Inflammatory macrophage treated with lipopolysaccharide for 1 hour (primary cell): Measurements from ENCODE around the gene INTS13.
"Not testable (repeated sequence)": the region's sequence is repeated elsewhere in the genome, so short reads cannot be mapped to it uniquely, and the experiment has no call there.

ENCODE experiments used
- DNase-seq, 2 donors: peaks; one replicate each; pipeline ENCODE4 v3.0.0-alpha.2; 2020 to 2022

The INTS13 gene, protein sequence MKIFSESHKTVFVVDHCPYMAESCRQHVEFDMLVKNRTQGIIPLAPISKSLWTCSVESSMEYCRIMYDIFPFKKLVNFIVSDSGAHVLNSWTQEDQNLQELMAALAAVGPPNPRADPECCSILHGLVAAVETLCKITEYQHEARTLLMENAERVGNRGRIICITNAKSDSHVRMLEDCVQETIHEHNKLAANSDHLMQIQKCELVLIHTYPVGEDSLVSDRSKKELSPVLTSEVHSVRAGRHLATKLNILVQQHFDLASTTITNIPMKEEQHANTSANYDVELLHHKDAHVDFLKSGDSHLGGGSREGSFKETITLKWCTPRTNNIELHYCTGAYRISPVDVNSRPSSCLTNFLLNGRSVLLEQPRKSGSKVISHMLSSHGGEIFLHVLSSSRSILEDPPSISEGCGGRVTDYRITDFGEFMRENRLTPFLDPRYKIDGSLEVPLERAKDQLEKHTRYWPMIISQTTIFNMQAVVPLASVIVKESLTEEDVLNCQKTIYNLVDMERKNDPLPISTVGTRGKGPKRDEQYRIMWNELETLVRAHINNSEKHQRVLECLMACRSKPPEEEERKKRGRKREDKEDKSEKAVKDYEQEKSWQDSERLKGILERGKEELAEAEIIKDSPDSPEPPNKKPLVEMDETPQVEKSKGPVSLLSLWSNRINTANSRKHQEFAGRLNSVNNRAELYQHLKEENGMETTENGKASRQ

DNA sequence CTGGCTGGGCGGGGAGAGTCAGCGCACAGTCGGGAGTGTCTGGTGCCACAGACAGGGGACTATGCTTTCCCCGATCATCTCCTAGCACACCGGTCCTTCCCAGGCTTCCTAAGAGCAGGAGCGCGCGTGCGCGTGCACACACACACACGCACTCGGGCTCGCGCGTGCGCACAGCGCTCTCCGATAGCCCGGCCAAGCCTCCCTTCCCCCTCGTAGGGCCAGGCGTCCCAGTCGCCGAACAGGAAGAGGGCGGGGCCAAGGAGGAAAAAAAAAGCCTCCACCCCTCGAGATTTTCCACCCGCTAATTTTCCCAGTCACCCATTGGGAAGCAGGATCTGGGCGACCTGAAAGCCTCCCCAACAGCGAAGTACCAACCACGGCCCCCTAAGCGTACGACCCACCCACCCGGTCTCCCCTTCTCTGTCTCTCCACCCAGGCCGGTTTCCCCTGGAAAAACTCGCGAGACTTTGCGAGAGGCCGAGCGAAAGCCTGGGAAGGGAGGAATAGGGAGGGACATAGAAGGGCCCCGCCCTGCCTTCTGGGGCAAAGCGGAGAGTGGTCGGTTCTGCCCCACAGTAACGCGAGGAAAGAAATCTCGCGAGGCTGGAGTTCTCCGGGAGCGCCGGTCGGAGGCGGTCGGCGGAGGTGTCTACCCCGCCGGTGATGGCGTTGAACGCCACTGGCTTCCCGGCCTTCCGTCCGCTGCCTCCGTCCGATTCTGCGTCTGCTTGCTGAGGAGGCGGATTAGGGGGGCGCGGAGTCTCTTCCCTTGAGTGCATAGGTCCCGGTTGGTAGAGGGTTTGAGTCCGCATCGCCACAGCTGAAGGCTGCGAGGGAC is at the start of gene INTS13, which contains the start of gene FGFR1OP2:
INTS13 (minus strand) TSS at position 119 of the 838 bp plus-strand sequence. CDS start 1,178 bp downstream, outside the sequence.
FGFR1OP2 (plus strand) TSS at position 608 of the 838 bp plus-strand sequence. CDS start 15,689 bp downstream, outside the sequence.
- DNase-seq = peak; percentile 97 to 99

DNA sequence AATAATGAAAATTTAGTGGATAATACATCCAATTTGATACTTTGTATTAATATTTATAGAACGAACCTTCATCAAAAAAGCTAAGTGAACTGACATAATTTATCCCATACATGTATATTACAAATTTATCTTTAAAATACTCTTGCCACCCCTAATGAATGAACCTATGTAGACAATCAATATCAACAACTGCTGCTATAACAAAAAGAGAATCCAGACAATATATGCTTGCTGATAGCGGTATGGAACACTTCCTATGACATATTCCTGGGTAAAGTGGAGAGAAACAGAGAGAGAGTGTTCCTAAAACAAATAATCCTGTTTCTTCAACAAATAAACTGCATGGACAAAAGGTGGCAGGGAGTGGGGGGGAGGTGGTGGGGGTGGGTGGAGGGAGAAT is 45.1 kb upstream of the INTS13 start:
- DNase-seq = no peak

DNA sequence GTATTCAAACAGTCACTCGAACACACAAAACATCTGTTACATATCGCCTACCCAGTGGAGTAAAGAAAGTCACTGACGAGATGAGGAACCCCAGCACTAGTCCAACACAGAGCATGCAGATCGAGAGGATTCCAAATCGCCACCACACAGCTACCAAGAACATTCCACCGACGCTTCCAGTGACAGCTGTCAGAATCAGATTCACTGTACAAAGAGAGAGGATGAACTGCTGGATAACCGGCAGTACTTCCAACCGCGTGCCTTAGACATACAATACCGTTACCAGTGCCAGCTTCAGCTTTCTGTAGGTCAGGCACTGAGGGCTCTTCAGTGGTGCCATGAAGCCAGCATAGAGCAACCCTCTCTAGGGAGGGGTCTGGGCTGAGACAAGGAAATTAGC is 42.0 kb upstream of the INTS13 start:
- no peak for DNase-seq

DNA sequence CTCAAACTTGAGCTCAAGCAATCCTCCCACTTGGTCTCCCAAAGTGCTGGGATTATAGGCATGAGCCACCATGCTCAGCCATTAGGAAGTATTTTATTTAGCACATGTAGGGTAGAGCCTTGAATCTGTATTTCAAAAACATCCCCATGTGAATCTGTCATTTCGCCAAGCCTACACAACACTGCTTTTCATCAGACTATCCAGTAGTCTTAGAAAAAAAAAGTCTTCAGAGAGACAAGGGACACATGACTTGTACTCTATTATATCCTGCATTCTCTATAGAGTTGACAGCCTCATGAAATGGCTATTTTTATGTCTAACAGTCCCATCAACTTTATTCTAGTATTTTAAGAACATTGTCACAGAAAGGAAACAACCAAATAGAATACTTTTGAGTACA is 41.0 kb upstream of the INTS13 start:
- DNase-seq = no peak

DNA sequence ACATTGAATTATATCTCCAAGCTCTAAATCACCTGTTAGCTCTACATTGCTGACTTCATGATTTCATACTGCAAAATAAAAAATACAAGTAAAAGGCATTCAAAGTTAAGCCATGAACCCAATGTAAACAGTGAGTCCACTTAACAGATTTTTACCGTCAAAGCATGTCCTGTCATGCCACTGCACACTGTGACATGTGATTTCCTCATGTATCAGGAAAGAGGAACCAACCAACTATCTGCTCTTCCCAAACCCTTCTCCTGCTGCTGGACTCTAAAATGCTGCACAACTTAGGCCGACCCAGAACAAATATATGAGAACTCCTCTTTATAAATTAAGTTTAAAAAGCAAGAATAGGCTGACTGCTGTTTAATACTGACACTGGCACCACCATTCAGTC is 38.9 kb upstream of the INTS13 start:
- DNase-seq = peak; percentile 26 to 45

DNA sequence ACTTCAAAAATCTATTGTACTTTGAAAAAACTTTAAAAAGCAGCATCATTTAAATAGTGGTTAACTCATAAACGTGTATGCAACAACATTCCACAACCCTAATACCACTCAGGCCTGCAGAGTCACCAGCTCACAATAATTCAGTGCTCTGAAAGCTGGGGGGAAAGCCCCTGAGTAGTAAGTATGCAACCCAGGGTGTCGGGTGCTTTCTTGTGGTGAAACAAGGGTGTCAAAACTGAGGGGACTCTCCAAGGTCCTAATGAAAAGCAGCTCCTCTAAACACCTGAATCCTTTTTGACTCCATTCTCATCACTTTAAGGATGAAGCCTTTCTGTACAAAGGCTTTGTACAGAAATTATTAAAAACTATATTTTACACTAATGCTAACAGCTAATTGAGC is 34.2 kb upstream of the INTS13 start:
- DNase-seq = no peak

DNA sequence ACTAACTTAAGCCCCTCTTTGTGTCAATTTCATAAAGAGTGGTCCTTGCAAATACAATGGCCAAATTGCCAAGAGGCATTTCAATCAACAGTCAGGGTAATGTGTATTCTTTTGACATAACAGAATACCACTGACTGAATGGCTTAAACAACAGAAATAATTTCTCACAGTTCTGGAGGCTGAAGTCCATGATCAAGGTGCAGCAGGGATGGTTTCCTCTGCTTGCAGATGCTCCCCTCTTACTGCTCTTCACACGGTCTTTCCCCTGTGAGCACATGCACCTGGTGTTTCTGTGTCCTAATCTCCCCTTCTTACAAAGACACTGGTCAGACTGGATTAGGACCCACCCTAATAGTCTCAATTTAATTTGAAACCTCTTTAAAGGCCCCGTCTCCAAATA is 32.4 kb upstream of the INTS13 start:
- no peak for DNase-seq

DNA sequence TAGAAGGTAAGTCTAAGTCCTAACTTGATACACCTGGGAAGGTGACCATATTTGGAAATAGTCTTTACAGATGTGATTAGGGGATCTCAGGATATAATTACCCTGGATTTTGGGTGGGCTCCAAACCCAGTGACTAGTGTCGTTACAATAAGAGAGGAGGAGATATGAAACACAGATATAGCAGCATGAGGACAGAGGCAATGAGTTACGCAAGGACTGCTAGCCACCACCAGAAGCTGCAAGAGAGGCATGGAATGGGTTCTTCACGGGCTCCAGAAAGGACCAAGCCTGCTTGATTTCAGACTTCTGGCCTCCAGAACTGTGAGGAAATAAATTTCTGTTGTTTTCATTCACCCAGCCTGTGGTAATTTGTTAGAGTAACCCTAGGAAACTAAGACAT is 29.1 kb upstream of the INTS13 start:
- no peak for DNase-seq

DNA sequence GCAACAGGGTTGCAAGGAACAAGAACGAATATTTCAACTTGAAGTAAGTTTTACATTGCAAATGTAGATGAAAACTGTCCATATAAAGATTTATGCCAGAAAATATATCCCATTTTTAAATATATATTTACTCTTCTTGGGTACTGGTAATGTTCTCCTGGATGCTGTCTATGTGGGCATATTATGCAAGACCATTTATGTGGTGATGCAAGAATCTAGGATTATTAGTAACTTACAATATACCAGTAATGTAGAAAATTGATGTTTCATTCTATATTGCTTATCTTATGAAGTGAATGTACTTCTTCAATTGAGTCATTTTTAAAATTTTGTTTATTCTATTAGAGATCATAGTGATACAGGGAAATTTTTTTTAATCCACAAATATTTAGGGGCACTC is 25.6 kb upstream of the INTS13 start:
- peak in 1 of 2 donors; percentile 49 for DNase-seq

DNA sequence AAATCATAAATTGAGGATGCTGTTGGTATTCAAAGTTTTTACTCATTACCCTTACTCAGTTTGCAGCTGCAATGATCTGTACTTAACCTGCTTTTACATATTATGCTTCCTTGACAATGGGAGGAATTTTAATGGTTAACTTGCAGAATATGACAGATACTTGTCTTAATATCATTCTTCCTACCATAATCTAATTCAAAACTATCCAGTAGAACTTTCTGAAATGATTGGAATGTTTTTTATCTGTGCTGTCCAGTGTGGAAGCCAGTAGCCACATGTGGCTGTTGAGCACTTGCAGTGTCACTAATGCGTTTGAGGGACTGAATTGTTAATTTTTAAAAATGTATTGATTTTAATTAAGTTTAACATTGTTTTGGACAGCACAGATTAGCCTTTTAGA is 24.0 kb upstream of the INTS13 start:
- DNase-seq = no peak

DNA sequence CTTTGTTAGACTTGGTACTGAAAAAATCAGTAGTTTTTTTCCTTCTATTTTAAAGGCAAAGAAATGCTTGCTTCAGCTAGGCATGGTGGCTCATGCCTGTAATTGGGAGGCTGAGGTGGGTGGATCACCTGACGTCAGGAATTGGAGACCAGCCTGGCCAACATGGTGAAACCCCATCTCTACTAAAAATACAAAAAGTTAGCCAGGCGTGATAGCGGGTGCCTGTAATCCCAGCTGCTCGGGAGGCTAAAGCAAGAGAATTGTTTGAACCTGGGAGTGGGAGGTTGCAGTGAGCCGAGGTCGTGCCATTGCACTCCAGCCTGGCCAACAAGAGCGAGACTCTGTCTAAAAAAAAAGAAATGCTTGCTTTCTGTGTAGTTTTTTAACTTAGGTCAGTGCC is 23.6 kb upstream of the INTS13 start:
- DNase-seq = not testable (repeated sequence)

DNA sequence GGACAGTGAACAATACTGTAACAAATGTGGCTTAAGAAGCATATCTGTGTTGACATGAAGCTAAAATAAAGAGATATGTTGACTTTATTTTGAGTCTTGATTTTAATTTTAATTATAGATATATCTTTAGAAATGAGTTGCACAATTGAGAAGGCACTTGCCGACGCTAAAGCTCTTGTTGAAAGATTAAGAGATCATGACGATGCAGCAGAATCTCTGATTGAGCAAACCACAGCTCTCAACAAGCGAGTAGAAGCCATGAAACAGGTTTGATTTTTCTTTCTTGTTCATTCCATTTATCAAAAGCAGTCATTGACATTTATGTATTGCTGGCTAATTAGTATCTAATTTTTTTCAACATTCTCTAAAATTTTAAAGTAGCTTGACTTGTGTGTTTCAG is 16.2 kb upstream of the INTS13 start:
- DNase-seq = peak; percentile 55 to 60

DNA sequence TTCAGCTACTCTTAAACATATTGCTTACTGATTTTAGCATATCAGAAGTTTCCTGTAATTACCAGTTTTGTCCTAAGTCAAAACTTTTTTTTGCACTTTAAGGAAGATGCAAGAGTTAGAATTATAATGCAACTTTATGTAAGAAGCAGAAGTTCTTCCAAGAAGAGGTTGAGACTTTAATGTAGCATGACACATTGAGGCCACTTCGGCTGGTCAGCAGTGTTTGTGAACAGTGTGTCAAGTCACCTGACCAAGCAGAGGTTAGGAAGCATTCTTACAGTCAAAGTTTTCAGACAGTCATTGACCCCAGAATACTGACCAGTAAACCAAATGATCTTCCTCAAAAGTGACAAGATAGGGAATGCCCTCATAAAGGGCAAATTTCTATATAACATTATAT is 15.7 kb upstream of the INTS13 start:
- peak; percentile 88 to 94 for DNase-seq

DNA sequence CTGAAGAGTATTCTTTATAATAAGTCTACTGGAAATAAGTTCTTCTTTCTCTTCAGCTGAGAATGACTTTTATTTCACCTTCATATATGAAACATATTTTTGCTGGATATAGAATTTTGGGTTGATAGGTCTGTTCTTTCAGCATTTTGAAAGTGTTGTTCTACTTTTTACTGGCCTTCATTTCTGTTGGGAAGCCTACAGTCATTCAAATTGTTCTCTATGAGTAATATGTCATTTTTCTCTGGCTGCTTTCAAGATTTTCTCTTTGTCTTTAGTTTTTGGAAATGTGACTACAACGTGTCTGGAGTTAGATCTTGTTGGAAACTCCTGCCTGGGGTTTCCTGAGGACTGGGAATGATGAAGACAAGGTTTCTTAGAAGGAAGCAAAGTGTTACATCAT is 10.5 kb upstream of the INTS13 start:
- peak in 1 of 2 donors; percentile 34 for DNase-seq

DNA sequence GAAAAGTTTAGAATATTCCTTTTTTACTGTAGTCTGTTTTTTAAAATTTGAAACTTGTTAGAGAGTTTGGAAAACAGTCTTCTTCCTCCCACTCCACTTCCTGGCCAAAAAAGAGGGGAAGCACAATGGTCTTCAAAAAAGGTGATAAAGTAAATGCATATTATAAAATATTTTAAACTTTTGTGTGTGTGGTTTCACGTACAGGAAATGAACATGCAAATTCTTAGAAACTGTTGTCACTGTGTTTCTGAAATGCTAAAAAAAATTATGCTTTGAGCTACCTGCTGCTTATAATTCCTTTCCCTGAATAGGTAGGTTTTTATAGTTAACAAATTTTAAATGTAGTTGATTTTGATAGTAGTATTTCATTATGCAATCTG is 3.4 kb upstream of the INTS13 start:
- DNase-seq = no peak

DNA sequence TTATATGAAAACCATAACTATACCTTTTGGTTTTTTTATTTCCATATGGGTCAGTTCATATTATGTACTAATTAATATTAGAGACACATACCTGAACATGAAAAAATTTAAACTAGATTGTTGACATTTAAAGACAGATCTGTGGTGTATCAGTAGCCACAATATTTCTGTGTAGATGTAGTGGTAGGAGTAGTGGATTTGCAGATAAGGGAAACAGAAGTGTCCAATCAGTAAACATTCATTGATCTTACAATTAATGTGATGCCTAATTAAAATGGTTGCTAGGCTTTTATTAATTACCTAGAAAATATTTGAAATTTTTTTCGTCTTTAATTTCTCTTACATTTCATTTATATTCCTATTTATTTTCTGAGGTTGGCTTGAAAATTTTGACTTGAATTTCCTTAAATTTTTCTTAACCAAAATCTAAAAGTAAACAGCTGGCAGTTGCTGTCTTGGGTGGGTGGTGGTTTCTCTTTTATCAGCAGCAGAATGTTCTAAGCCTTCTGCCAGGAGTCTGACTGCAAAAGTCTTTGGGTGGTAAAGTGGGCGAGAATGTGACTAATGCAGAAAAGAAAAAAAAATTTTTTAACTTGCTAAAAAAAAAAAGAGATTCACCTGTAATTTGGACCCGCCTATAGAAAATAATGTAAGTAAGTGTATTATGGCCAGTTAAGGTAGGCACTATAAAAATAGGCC is 2.9 kb upstream of the INTS13 start:
- DNase-seq = peak in 1 of 2 donors; percentile 55

DNA sequence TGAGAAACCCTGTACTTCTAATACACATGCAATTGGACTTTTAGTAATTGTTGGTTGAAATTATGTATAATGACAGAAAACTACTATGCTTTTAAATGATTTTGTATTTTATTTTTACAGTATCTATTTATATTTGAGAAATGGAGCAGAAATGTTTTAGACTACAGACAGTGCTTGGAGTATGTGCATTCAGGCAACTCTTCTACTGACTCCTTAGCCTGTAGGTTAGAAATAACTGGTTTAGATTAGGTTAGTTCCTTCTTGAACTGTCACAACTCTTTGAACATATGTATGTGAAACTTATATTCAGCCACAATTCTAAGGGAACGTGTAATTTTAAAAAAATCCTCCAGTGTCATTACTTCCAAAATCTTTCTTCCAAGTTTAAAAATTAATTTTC is 2.2 kb upstream of the INTS13 start:
- no peak for DNase-seq

DNA sequence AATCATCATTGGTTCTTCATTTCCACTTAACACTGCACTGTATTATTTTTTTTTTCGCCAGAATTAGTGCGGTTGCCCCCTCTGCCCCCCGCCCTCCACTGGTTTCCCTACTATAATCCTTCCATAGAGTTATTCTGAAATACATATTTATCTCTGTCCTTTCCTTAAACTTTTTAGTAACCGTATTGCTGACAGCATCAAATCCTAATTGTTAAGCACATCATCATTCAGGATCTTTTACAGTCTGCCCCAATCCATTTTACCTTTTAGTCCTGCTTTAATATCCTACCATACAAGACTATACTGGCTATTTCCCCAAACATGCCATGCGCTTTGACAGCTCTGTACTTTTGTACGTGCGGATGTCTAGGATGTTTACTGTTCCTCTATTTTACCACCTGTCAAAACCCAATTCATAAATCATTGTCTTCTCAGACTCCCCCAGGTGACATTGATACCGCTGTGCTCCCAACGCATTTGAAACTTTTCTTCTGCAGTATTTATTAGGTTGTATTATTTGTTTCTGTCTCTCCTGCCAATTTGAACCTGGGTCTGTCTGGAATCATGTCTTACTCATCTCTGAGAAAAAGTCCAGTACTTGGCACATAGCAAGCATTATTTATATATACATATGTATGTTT is 1.5 kb upstream of the INTS13 start:
- no peak for DNase-seq

DNA sequence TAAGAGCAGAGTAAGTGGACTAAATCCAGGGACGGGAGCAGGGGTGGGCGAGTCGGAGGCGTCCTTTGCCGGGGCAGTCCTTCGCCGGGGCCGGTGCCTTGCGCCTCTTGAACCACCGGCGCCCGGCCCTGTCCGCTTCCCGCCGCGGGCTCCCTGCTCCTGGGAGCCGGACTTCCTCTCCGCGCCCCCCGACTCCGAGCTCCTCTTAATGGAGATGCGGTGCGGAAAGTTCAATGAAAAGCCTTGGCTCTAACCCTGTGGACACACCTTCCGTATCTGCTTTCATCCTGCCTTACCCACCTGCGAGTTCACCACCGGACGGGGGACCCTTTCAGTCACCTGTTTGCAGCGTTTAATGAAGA is 901 bp upstream of the INTS13 start:
- DNase-seq = peak in 1 of 2 donors; percentile 30

DNA sequence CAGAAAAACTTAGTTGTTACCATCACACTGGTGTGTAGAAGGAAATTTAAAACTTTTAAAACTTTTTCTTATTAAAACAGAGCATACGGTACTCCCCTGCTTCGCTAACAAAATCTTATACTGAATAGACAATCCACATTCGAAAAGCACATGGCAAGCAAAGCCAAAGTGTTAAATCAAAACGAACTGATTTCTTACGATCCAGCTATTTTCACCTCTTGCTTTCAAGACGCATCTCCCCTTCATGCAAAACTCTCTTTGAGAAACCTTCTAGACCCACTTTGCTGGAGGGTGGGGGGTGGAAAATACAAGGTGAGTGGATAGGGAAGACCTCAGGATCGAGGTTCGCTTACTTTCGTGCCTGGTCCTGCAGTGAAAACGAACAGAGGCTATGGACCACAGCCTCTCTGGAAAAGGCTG is 328 bp downstream of the INTS13 start:
- DNase-seq = no peak

DNA sequence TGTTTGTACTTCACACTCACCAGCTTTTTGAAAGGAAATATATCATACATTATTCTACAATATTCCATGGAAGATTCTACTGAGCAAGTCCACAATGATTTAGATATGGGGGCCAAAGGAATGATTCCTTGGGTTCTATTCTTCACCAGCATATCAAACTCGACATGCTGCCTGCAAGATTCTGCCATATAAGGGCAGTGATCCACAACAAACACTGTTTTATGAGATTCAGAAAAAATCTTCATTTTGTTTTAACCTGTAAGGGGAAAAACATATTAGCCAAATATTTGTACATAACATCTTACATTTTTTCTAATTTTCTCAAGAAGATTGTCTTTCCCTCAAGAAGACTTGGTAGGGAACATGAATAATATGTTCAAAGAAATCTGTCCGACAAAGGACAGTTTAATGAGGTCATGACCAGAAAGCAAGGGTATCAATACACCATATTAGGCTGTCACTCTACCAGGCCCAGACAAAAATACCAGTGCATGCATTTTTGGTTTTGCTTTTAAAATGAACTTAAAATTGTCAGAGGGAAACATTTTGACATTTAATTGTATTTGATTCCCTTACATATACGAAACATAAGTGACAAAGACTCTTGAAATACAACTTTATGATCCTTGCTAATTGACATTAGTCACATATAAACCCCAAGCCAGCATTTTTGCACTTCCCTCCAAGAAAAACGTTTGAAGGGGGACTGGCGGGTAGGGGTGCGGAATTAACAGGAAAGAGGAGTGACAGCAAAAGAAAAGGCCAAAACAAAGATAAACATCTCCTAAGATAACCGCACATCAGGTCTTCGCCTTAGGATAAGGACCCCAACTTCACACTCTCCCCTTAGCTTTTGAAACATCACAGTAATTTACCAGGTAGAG is 980 bp downstream of the INTS13 start:
- DNase-seq = peak in 1 of 2 donors; percentile 29
